Peyer's patch (tissue), 4 donors: Measurements from ENCODE around the gene ERICH6.

Experiments
- CTCF ChIP-seq, 6 experiments: fragments of 450-650 bp in 4 of 6; fragments of 200-600 bp in 2 of 6; sonication (generic) in 1 of 6; IDR thresholded peaks; one replicate each; pipeline ENCODE4 v1.5.1; 2017 to 2019; ENCODE audit warnings: antibody characterized with exemption in 6 of 6, mild to moderate bottlenecking in 3 of 6, moderate library complexity in 1 of 6
- POLR2A ChIP-seq, 2 donors: fragments of 450-650 bp; IDR thresholded peaks; one replicate each; pipeline ENCODE4 v1.5.1; 2017; ENCODE audit warnings: antibody characterized with exemption in 2 of 2, mild to moderate bottlenecking in 2 of 2, moderate library complexity in 2 of 2

DNA sequence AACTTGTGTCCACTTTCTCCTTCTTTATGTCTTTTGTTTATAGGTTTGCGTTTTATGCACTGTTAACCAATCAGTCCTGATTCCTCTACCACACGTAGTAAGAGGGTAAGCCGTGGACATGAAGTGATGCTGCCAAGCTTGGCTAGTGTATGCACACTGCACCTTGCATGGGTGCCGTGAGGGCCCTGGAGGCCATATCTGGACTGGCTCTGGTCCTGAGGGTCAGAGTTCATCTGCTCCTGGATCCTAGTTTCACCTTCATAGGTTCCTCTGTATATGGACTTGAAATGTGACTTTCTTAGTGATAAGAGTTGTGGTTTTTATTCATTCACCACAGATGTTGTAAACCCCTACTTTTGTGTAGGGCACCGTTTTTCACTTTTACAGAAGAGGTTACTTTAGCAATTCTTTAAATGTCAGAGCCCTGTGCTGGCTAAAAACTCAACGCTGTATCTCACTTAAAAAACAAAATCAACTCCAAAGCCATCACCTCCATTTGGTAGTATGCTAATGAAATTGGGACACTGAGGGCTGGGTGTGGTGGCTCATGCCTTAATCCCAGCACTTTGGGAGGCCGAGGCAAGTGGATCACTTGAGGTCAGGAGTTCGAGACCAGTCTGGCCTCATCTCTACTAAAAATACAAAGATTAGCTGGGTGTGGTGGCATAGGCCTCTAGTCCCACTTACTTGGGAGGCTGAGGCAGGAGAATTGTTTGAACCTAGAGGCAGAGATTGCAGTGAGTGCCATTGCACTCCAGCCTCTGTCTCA is 36.3 kb upstream of the ERICH6 start:
- TF ChIP-seq POLR2A (IDR thresholded peaks at IDR 0.05) (no peak), CTCF (IDR thresholded peaks at IDR 0.05) (no peak)
